Neural cell (in vitro differentiated cells): Measurements from ENCODE around the gene AIFM1. TPM values are rescaled to one million over a fixed set of nuclear protein-coding genes. Genes with fewer than 3 reads are reported as not detected.

Experiments
- H2AFZ ChIP-seq: fragments of 200-600, 300-800 bp; sonication (generic), shearing (Covaris generic); 2 replicates; pipeline ENCODE4 v1.6.0; 2014; ENCODE audit warnings: low read depth, mild to moderate bottlenecking, antibody characterized with exemption, low read length, moderate library complexity
- H3F3A ChIP-seq: fragments of 200-600 bp; shearing (Covaris generic); 2 replicates; pipeline ENCODE4 v1.6.1; 2016; ENCODE audit warnings: mild to moderate bottlenecking, moderate library complexity, mixed read lengths, antibody characterized with exemption, low read length; ENCODE audit not compliant: insufficient read depth, poor library complexity, severe bottlenecking
- H3K27ac ChIP-seq: fragments of 200-600, 300-800 bp; sonication (generic), shearing (Covaris generic); 2 replicates; pipeline ENCODE4 v1.5.1; 2014; ENCODE audit warnings: mild to moderate bottlenecking, low read length, moderate library complexity
- H3K27me3 ChIP-seq: fragments of 300-800, 200-600 bp; sonication (generic), shearing (Covaris generic); 2 replicates; pipeline ENCODE4 v1.6.0; 2014; ENCODE audit warnings: mild to moderate bottlenecking, low read depth, low read length, moderate library complexity; ENCODE audit not compliant: insufficient read depth
- H3K36me3 ChIP-seq: fragments of 300-800, 200-600 bp; sonication (generic), shearing (Covaris generic); 2 replicates; pipeline ENCODE4 v1.5.1; 2014; ENCODE audit warnings: mild to moderate bottlenecking, antibody characterized with exemption, low read length, moderate library complexity; ENCODE audit not compliant: insufficient read depth
- H3K4me2 ChIP-seq: fragments of 300-800, 200-600 bp; sonication (generic), shearing (Covaris generic); 2 replicates; pipeline ENCODE4 v1.6.0; 2014; ENCODE audit warnings: mild to moderate bottlenecking, low read length
- H3K4me3 ChIP-seq: fragments of 300-800, 200-600 bp; sonication (generic), shearing (Covaris generic); 2 replicates; pipeline ENCODE4 v1.5.1; 2014; ENCODE audit warnings: mild to moderate bottlenecking, low read length, moderate library complexity
- H3K79me2 ChIP-seq: fragments of 200-600 bp; shearing (Covaris generic); replicated peaks from 2 replicates; pipeline ENCODE4 v1.6.0; 2014; ENCODE audit warnings: mild to moderate bottlenecking, low read length, moderate library complexity; ENCODE audit not compliant: insufficient read depth
- H3K9ac ChIP-seq: fragments of 300-800, 200-600 bp; sonication (generic), shearing (Covaris generic); 2 replicates; pipeline ENCODE4 v1.6.1; 2016; ENCODE audit warnings: mild to moderate bottlenecking, low read length, mixed read lengths
- H3K9me2 ChIP-seq: fragments of 200-600 bp; shearing (Covaris generic); 2 replicates; pipeline ENCODE4 v1.6.1; 2016; ENCODE audit warnings: mild to moderate bottlenecking, low read length, mixed read lengths; ENCODE audit not compliant: insufficient read depth
- H3K9me3 ChIP-seq: fragments of 200-600, 300-800 bp; sonication (generic), shearing (Covaris generic); 2 replicates; pipeline ENCODE4 v1.6.1; 2016; ENCODE audit warnings: mild to moderate bottlenecking, mixed run types, low read length, moderate library complexity, mixed read lengths
- H4K20me1 ChIP-seq: fragments of 200-600 bp; shearing (Covaris generic); 2 replicates; pipeline ENCODE4 v1.6.1; 2016; ENCODE audit warnings: mild to moderate bottlenecking, mixed run types; ENCODE audit not compliant: insufficient read depth
- EP300 ChIP-seq: fragments of 450-650 bp; conservative IDR thresholded peaks from 2 replicates; pipeline ENCODE4 v1.6.1; 2014; ENCODE audit warnings: antibody characterized with exemption, mild to moderate bottlenecking, moderate library complexity; ENCODE audit not compliant: poor library complexity, severe bottlenecking
- EZH2 ChIP-seq: fragments of 200-600, 300-800 bp; shearing (Covaris generic), sonication (generic); IDR thresholded peaks from 2 replicates; pipeline ENCODE4 v1.6.1; 2014; ENCODE audit warnings: antibody characterized with exemption, low read length, borderline replicate concordance, mild to moderate bottlenecking; ENCODE audit not compliant: insufficient read depth, poor library complexity, severe bottlenecking
- MXI1 ChIP-seq: fragments of 450-650 bp; conservative IDR thresholded peaks from 2 replicates; pipeline ENCODE4 v1.6.1; 2014; ENCODE audit warnings: antibody characterized with exemption, mild to moderate bottlenecking; ENCODE audit not compliant: poor library complexity, severe bottlenecking
- POLR2AphosphoS5 ChIP-seq: IDR thresholded peaks from 2 replicates; pipeline ENCODE4 v1.6.1; 2012
- RAD21 ChIP-seq: fragments of 450-650 bp; conservative IDR thresholded peaks from 2 replicates; pipeline ENCODE4 v1.6.1; 2014; ENCODE audit warnings: antibody characterized with exemption, mild to moderate bottlenecking, moderate library complexity
- SMC3 ChIP-seq: fragments of 450-650 bp; conservative IDR thresholded peaks from 2 replicates; pipeline ENCODE4 v1.6.1; 2014; ENCODE audit warnings: antibody characterized with exemption, mild to moderate bottlenecking, moderate library complexity; ENCODE audit not compliant: poor library complexity
- TAF1 ChIP-seq: IDR thresholded peaks from 2 replicates; pipeline ENCODE4 v1.6.1; 2012; ENCODE audit warnings: low read depth
- polyA plus RNA-seq: library from polyadenylated mRNA; depleted of rRNA; stranded (reverse); fragments of >200 nt; gene quantifications from 2 replicates; pipeline ENCODE4 v1.2.3, GENCODE V29; 2014
- TF ChIP-seq, protein P1 (sequence below): fragments of 450-650 bp; IDR thresholded peaks from 2 replicates; pipeline ENCODE4 v1.5.1; 2014; ENCODE audit warnings: antibody characterized with exemption, mild to moderate bottlenecking, moderate library complexity; ENCODE audit not compliant: poor library complexity, severe bottlenecking
- TF ChIP-seq, protein P2 (sequence below): IDR thresholded peaks from 2 replicates; pipeline ENCODE4 v1.6.1; 2012; ENCODE audit warnings: borderline replicate concordance

Gene AIFM1
- polyA plus RNA-seq, 1 donor from 2014 or later: 24.3 TPM

DNA sequence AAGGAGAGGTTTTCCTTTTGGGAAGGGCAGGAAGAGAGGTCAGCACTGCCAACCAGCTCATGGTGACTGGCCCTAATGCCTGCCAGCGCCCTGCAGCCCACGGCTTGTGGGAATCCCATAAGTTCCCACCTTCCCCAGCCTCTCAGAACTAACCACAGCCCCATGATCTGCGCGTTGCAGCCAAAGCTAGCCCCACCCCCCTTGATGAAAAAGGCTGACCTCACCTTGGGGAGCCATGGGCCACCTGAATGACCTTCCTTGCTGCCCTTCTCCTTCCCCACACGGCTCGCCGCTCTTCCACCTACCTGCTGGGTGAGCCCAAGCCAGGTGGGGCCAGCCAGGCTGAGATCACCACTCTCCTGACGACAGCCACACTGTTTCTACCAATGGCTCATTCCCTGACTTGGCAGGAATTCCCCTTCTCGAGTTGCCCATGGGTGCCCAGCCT, 51.5 kb downstream of the AIFM1 start:
- H3K27ac ChIP-seq: no peak overlapping the region

DNA sequence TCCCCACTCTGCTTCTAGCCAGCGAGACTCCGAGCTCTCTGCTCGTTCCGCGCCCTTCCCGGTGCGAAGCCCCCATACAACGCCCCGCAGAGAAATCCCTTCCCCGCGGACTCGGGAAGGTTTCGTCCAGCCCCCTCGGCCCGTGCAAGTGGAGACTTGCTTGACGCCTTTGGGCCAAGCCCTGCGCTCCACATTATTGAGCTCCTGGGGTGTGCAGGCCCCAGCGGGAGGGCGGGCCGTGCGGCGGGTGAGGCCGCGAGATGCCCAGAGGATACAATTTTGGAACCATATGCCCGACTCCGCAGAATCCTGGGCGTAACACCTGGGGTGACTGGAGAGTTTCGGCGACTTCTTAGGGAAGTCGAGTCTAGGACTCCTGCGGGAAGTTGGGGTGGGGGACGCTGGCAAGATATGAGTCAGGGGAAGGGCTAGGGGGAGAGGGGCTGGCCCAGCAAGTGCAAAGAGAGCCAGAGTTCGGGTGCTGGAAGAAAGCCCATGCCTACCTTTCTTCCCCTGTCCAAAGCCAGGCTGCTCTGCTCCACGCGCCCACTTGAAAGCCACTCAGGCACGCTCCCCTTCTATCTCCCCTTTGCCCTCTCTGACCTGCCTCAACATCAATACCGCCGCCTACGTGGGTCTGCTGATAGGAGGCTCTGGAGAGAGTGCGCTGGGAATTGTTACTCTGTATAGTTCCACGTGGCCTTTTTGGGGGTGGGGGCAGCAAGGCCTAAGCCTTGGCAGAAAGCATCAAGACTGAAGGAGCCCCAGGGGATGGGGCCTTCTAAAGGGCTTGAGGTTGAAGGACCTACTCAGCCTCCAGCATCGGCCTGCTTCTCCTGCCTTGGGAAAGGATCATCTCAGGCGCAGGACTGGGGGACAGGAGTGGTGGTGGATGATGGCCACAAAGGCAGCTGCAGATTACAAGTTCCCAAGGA, 54.2 kb downstream of the AIFM1 start:
- H3K27ac ChIP-seq: no peak overlapping the region
- no peak overlapping the region for H3K9ac ChIP-seq
- no peak overlapping the region for H2AFZ ChIP-seq

More for the DNA sequence above, 51.5 kb downstream of the AIFM1 start:
- Histone ChIP-seq H4K20me1 (no peaks in the 10 kb centered on the region), H3K9ac (no peak overlapping the region), H3K4me3 (no peak overlapping the region), H3K36me3 (no peaks in the 10 kb centered on the region), H3K79me2 (no peaks in the 10 kb centered on the region), H3K9me2 (no peaks in the 10 kb centered on the region), H3K9me3 (no peaks in the 10 kb centered on the region), H2AFZ (no peak overlapping the region), H3K27me3 (peaks cover 22% of the 10 kb centered on the region), H3K4me2 (no peak overlapping the region), H3F3A (no peaks in the 10 kb centered on the region)
- no peak for TF ChIP-seq EZH2

More for the DNA sequence above, 54.2 kb downstream of the AIFM1 start:
- H4K20me1 ChIP-seq: no peaks in the 10 kb centered on the region
- no peaks in the 10 kb centered on the region for H3K79me2 ChIP-seq
- H3K9me2 ChIP-seq: no peaks in the 10 kb centered on the region
- H3K9me3 ChIP-seq: no peaks in the 10 kb centered on the region
- no peaks in the 10 kb centered on the region for H3K36me3 ChIP-seq
- no peak for TF ChIP-seq MXI1
- TF ChIP-seq EP300: no peak
- TF ChIP-seq, protein P1, sequence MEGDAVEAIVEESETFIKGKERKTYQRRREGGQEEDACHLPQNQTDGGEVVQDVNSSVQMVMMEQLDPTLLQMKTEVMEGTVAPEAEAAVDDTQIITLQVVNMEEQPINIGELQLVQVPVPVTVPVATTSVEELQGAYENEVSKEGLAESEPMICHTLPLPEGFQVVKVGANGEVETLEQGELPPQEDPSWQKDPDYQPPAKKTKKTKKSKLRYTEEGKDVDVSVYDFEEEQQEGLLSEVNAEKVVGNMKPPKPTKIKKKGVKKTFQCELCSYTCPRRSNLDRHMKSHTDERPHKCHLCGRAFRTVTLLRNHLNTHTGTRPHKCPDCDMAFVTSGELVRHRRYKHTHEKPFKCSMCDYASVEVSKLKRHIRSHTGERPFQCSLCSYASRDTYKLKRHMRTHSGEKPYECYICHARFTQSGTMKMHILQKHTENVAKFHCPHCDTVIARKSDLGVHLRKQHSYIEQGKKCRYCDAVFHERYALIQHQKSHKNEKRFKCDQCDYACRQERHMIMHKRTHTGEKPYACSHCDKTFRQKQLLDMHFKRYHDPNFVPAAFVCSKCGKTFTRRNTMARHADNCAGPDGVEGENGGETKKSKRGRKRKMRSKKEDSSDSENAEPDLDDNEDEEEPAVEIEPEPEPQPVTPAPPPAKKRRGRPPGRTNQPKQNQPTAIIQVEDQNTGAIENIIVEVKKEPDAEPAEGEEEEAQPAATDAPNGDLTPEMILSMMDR: no peak
- TF ChIP-seq SMC3: no peak
- TF ChIP-seq RAD21: no peak
- TF ChIP-seq, protein P2, sequence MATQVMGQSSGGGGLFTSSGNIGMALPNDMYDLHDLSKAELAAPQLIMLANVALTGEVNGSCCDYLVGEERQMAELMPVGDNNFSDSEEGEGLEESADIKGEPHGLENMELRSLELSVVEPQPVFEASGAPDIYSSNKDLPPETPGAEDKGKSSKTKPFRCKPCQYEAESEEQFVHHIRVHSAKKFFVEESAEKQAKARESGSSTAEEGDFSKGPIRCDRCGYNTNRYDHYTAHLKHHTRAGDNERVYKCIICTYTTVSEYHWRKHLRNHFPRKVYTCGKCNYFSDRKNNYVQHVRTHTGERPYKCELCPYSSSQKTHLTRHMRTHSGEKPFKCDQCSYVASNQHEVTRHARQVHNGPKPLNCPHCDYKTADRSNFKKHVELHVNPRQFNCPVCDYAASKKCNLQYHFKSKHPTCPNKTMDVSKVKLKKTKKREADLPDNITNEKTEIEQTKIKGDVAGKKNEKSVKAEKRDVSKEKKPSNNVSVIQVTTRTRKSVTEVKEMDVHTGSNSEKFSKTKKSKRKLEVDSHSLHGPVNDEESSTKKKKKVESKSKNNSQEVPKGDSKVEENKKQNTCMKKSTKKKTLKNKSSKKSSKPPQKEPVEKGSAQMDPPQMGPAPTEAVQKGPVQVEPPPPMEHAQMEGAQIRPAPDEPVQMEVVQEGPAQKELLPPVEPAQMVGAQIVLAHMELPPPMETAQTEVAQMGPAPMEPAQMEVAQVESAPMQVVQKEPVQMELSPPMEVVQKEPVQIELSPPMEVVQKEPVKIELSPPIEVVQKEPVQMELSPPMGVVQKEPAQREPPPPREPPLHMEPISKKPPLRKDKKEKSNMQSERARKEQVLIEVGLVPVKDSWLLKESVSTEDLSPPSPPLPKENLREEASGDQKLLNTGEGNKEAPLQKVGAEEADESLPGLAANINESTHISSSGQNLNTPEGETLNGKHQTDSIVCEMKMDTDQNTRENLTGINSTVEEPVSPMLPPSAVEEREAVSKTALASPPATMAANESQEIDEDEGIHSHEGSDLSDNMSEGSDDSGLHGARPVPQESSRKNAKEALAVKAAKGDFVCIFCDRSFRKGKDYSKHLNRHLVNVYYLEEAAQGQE: no peak
- no peak for TF ChIP-seq POLR2AphosphoS5
- TF ChIP-seq EZH2: no peak
- no peak for TF ChIP-seq TAF1
- no peaks in the 10 kb centered on the region for H3F3A ChIP-seq
- H3K4me2 ChIP-seq: no peak overlapping the region
- no peak overlapping the region for H3K4me3 ChIP-seq
- peaks cover 33% of the 10 kb centered on the region for H3K27me3 ChIP-seq
